ENCODE data around the gene FAM98C.
"Not testable (repeated sequence)": the region's sequence is repeated elsewhere in the genome, so short reads cannot be mapped to it uniquely, and the experiment has no call there.

The FAM98C gene

GRCh38 chr19:38402967-38403674 lies at the start of gene FAM98C:
TSS of gene FAM98C (plus strand) at chr19:38403093. CDS start at chr19:38403154, 61 bp downstream.
- peak; percentile 97 for DNase-seq

DNA sequence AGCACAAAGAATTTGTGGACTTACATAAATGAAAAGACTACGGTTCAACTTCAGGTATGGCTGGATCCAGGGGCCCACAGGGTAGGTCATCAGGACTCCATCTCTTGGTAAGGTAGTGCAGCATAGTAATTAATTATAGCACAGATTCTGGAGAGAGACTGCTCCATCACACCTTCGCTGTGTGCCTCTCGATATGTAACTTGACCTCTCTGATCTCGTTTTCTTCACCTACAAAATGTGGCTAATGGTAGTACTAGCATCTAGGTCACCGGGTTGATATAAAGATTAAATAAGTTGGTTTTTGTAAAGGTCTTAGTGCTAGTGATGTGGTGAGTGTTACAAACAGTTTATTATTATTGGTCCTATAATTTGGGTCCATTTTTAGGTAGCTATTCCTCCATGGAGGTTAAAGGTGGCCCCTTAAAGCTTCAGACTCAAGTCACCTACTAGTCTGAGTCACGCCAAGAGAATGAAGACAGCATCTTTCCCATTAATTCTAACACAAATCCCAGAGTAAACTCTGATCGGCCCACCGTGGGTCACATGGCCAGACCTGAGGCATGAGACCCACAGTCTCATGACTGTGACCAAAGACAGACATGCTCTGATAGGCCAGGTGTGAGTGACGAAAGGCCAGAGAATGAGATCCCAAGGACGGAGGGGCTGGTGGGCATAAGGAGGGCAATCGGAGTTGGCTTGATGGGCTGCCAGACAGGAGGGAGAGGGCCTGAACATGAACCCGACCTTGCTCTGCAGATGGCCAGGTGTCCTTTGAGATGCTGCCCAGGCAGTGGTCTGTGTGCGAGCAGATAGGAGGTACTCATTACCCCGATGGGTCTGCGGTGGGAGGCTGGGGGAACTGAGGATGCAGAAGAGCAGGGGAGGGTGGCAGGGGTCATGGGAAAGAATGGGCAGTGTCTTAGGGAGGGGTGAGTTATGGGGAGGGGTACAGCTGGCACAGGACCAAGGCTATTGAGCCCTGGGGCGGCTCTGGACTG lies 46.9 kb upstream of the FAM98C start:
- no peak for DNase-seq

GRCh38 chr19:38358071-38358470 lies 44.8 kb upstream of the FAM98C start:
- DNase-seq = no peak

DNA sequence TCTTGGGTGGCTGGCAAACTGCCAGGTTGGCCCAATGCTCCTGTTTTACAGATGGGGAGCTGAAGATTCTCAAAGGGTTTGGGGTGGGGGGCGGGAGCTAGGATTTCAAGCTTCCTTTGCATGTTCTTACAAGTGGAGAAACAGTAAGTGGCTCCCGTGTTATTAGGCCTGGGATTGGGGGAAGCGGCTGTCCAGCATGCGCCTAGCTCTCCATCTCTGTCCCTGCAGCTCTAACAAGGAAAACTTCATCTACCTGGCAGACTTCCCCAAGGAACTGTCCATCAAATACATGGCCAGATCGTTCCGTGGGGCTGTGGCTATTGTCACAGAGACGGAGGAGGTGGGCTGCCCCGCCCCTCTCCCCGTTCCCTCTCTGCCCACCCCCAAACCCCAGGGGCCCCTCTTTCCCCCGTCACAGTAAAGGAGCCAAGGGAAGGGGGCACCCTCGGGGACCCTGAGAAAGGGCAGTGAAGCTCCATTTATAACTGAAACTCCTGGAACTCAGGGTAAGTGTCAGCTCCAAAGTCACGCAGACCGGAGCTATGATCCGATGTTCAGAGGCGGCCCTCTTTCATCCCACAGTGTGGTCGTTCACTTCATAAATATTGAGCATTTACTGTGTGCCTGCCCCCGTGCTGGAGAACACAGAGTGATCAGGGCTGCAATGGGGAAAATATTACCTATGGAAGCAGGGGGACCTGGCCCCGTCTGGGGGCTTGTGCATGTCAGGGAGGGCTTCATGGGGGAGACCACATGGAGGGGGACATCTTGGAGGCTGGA lies 43.5 kb upstream of the FAM98C start:
- no peak for DNase-seq

GRCh38 chr19:38360351-38360750 lies 42.5 kb upstream of the FAM98C start:
- DNase-seq = no peak

- no peak for DNase-seq
These were observed 41.9 kb upstream of the FAM98C start for GRCh38 chr19:38360839-38361631.

DNA sequence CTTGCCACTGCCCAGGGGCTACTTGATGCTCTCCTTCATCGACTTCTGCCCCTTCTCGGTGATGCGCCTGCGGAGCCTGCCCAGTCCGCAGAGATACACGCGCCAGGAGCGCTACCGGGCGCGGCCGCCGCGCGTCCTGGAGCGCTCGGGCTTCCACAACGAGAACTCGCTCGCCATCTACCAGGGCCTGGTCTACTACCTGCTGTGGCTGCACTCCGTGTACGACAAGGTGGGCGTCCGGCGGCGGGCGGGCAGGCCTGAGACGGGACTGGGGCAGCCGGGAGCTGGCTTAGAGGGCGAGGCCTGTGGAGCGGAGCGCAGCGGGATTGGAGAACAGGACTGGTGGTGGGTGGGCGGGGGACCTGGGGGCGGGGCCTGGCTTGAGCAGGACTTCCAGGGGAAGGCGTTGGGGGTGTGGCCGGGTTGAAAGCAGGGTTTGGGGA lies 41.2 kb upstream of the FAM98C start:
- DNase-seq = peak; percentile 83

DNA sequence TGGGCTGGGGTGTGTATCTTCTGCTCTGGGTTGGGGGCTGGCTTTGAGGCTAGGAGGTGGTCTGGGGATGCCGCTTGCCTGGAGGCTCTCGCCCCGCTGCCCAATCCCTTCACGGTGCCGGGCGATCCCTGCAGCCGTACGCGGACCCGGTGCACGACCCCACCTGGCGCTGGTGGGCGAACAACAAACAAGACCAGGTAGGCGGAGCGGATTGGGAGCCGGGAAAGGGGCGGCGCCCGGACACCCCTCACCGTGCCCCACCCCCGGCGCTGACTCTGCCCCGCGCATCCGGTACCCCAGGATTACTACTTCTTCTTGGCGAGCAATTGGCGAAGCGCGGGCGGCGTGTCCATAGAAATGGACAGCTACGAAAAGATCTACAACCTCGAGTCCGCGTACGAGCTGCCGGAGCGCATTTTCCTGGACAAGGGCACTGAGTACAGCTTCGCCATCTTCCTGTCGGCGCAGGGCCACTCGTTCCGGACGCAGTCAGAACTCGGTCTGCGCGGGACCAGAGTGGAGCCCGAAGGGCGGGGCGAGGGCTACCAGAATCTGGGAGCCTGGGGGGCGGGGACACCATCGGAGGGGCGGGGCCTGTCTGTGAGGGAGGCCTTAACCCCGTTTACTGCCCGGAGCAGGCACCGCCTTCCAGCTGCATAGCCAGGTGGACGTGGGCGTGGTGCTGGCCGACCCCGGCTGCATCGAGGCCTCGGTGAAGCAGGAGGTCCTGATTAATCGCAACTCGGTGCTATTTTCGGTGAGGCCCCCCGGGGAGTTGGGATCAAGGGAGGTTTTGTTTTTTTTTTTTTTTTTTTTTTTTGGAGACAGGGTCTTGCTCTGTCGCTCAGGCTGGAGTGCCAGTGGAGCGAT lies 40.6 kb upstream of the FAM98C start:
- peak; percentile 94 for DNase-seq

DNA sequence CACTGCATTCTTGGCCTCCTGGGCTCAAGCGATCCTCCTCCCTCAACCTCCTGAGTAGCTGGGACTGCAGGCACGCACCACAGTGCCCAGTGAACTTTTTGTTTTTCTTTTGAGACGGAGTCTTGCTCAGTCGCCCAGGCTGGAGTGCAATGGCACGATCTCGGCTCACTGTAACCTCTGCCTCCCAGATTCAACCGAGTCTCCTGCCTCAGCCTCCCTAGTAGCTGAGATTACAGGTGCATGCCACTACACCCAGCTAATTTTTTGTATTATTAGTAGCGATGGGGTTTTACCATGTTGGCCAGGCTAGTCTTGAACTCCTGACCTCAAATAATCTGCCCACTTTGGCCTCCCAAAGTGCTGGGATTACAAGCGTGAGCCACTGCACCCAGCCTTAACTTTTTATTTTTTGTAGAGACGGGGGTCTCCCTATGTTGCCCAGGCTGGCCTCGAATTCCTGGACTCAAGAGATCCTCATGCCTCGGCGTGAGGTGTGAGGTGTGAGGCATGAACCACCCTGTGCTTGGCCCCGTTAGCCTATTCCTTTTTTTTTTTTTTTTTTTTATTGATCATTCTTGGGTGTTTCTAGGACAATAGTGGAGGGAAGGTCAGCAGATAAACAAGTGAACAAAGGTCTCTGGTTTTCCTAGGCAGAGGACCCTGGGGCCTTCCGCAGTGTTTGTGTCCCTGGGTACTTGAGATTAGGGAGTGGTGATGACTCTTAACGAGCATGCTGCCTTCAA lies 39.8 kb upstream of the FAM98C start:
- not testable (repeated sequence) for DNase-seq

GRCh38 chr19:38367041-38367440 lies 35.9 kb upstream of the FAM98C start:
- DNase-seq = no peak

DNA sequence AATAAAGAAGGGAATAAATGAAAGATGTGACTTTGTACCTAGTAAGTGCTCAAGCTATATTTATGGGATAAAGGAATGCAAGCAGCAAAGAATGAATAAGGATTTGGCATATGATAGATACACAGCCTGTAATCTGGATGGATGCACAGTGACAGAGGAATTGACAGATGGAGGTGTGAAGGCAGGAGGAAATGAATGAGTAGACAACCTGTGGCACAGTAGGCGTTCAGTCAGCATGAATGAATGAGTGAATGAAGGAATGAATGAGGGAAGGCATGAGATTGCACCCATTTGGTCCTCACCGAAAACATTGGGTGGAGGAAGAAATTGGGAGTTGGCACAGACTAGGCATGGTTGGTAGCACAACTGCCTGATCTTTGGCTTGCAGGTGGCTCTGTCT lies 33.3 kb upstream of the FAM98C start:
- DNase-seq = no peak

DNA sequence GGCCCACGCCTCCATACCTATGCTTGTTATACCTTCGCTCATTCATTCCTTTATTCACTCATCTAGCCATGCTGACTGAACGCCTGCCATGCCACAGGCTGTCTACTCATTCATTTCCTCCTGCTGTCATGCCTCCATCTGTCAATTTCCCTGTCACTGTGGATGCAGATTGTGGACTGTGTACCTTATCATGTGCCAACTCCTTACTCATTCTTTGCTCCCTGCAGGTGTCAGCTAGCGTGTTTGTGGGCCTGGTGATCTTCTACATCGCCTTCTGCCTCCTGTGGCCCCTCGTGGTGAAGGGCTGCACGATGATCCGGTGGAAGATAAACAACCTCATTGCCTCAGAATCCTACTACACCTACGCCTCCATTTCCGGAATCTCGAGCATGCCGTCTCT lies 32.6 kb upstream of the FAM98C start:
- no peak for DNase-seq

DNA sequence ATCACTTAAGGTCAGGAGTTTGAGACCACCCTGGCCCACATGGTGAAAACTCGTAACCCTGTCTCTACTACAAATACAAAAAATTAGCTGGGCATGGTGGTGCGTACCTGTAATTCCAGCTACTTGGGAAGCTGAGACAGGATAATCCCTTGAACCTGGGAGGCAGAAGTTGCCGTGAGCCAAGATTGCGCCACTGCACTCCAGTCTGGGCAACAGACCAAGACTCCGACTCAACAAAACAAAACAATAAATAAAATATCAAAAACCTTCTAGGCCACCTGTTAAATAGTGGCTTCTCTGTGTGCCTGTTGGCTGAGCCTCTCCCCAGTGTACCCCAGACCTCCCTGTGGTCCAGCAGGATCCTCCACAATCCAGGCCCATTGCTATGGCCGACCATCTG lies 31.8 kb upstream of the FAM98C start:
- DNase-seq = no peak

GRCh38 chr19:38373907-38374331 lies 29.0 kb upstream of the FAM98C start:
- DNase-seq = no peak

GRCh38 chr19:38374332-38375097 lies 28.4 kb upstream of the FAM98C start, which contains the start of gene PSMD8:
TSS of gene PSMD8 (plus strand) at chr19:38374571. CDS start at chr19:38374602, 31 bp downstream.
- DNase-seq = peak; percentile 99

DNA sequence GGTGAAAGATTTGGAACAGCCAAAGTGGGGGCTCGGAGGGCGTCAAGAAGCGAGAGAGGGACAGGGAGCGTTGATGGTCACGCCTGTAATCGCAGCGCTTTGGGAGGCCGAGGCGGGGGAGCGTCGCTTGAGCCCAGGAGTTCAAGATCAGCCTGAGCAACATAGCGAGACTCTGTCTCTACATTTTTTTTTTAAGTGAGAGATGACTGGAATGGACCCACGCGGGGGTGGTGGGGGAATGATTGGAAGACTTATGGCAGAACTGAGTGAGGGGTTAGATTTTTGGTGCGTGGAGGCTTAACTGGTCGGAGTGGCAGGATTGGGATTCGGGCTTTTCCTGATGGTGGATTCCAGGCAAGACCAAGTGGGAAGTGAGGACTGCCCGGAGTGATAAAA lies 27.8 kb upstream of the FAM98C start:
- DNase-seq = peak; percentile 28

DNA sequence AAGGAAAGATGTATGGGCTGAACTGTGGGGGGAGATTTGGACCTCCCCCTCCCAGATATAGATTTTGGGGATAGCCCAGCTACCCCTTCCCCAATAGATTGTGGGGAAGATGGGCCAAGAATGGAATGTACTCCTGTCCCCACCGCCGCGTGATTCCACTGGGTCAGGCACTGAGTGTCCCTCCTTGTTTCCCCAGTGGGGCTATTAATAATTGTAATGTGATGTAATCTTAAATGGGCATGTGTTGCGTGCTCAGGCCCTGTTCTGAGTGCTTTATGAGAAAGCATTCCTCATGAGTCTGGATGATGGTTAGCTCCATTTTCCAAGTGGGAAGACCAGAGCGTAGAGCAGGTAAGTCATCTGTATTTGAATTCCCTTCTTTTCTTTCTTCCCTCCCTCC lies 27.1 kb upstream of the FAM98C start:
- no peak for DNase-seq

- no peak for DNase-seq
These were observed 26.3 kb upstream of the FAM98C start for GRCh38 chr19:38376576-38376975.

DNA sequence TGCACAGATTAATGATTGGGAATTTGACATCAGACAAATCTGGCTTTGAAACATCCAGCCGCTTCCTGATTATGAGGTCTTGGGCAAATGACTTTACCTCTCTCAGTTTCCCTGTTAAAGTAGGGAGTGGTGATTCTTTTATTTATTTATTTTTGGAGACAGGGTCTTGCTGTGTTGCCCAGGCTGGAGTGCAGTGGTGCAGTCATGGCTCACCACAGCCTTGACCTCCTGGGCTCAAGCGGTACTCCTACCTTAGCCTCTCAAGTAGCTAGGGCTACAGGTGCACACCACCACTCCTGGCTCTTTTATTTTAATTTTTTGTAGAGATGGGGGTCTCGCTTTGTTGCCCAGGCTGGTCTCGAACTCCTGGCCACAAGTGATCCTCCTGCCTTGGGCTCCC lies 25.8 kb upstream of the FAM98C start:
- no peak for DNase-seq

All from activated CD4-positive, alpha-beta T cell treated with anti-CD3 and anti-CD28 coated beads for 48 hours (primary cell).